ENCODE results near the gene ALCAM. TPM values are rescaled to one million over a fixed set of nuclear protein-coding genes. Genes with fewer than 3 reads are reported as not detected.

ALCAM gene
- total and polyA plus RNA-seq, 2 donors (not counting 3 experiments of a cell fraction or from before 2014, with no cell fraction given) = 46.3 to 118 TPM

DNA sequence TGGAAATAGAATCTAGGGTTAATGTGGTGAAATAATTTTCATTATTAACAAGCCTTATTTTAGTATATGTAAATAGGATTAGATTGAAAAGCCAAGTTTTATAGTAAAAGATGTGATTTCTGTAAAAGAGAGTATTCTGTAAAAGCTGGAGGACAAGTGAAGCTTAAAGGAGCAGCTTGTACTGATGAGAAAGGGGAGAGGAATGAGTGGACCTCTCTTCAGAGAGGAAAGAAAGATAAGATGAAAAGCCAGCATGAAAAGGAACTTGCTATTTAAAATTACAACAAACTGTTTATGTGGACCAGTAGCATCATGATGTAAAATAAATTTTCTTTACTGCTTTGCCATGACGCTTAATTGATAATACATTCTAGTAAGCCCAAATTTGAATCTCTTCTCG lies 18.5 kb downstream of the ALCAM start:
- POLR2A ChIA-PET = no interaction called here
- TF ChIP-seq JUN (IDR thresholded peaks at IDR 0.05; ENCODE audit: borderline replicate concordance, insufficient read depth, insufficient read length, low read depth) (no peak), GATA2 (IDR thresholded peaks at IDR 0.05; ENCODE audit: insufficient read depth, insufficient read length, low read depth, low read length) (no peak), EZH2 (IDR thresholded peaks at IDR 0.05; ENCODE audit: borderline replicate concordance, low read depth, low read length, severe bottlenecking) (no peak), POLR2A (IDR thresholded peaks at IDR 0.05; ENCODE audit: low read depth, low read length) (no peak), MYC (IDR thresholded peaks at IDR 0.05; ENCODE audit: low read depth, low read length) (no peak), POLR2AphosphoS5 (IDR thresholded peaks at IDR 0.05; ENCODE audit: insufficient read depth, low read depth, low read length) (no peak), FOS (IDR thresholded peaks at IDR 0.05; ENCODE audit: borderline replicate concordance, insufficient read depth, low read length) (no peak)
- TF ChIP-seq, protein P1, sequence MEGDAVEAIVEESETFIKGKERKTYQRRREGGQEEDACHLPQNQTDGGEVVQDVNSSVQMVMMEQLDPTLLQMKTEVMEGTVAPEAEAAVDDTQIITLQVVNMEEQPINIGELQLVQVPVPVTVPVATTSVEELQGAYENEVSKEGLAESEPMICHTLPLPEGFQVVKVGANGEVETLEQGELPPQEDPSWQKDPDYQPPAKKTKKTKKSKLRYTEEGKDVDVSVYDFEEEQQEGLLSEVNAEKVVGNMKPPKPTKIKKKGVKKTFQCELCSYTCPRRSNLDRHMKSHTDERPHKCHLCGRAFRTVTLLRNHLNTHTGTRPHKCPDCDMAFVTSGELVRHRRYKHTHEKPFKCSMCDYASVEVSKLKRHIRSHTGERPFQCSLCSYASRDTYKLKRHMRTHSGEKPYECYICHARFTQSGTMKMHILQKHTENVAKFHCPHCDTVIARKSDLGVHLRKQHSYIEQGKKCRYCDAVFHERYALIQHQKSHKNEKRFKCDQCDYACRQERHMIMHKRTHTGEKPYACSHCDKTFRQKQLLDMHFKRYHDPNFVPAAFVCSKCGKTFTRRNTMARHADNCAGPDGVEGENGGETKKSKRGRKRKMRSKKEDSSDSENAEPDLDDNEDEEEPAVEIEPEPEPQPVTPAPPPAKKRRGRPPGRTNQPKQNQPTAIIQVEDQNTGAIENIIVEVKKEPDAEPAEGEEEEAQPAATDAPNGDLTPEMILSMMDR (IDR thresholded peaks at IDR 0.05; ENCODE audit: extremely low read depth in 1 of 2, insufficient read depth in 1 of 2, low read depth in 1 of 2, low read length in 2 of 2) = no peak
- TF ChIP-seq, protein P2, sequence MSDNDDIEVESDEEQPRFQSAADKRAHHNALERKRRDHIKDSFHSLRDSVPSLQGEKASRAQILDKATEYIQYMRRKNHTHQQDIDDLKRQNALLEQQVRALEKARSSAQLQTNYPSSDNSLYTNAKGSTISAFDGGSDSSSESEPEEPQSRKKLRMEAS (IDR thresholded peaks at IDR 0.05; ENCODE audit: insufficient read depth, insufficient read length) = no peak

More for the DNA sequence above, 18.5 kb downstream of the ALCAM start:
- no TSS peak for BruUV-seq (replicated peaks)
- Histone ChIP-seq H3K36me3 (ENCODE audit: control insufficient read depth in 2 of 2, extremely low read depth in 1 of 2, insufficient read depth in 2 of 2, low read length in 2 of 2) (no peaks in the 10 kb centered on the region), H3K79me2 (ENCODE audit: control insufficient read depth, insufficient read depth, low read length) (peaks cover 44% of the 10 kb centered on the region), H3K4me1 (ENCODE audit: control insufficient read depth, extremely low read depth, insufficient read depth, low read length) (no peaks in the 10 kb centered on the region), H4K20me1 (replicated peaks; ENCODE audit: control insufficient read depth, extremely low read depth, insufficient read depth, low read length) (no peaks in the 10 kb centered on the region), H3K9me1 (replicated peaks; ENCODE audit: control insufficient read depth, extremely low read depth, insufficient read depth, low read length) (peaks cover 2% of the 10 kb centered on the region), H3K4me2 (ENCODE audit: insufficient read depth, low read length) (no peak overlapping the region), H3K27ac (ENCODE audit: insufficient read depth, low read depth, low read length) (no peak overlapping the region), H3K4me3 (replicated peaks in 1 of 3; ENCODE audit: insufficient read depth in 1 of 3, low read depth in 1 of 3, low read length in 3 of 3) (no peak overlapping the region), H3K9ac (replicated peaks; ENCODE audit: extremely low read depth, insufficient read depth, low read length) (no peak overlapping the region), H3K9me3 (replicated peaks; ENCODE audit: control insufficient read depth, insufficient read depth, low read length) (no peaks in the 10 kb centered on the region), H2AFZ (ENCODE audit: low read depth, low read length) (no peak overlapping the region), H3K27me3 (ENCODE audit: control insufficient read depth in 2 of 2, insufficient read depth in 2 of 2, low read length in 2 of 2) (no peaks in the 10 kb centered on the region)
- DNase-seq (ENCODE audit: low read depth, low spot score) = no peak
- CTCF ChIA-PET = no interaction called here
- dilution Hi-C loops (cut with MboI; ENCODE audit: extremely low pct_ligation_motif_present, low sequenced_read_pairs) = no loop called here
- FAIRE-seq = no peak
- intact Hi-C loops (cut with micrococcal nuclease) = no loop called here
